H54 (cell line): ENCODE results near the gene RPL10A.

ENCODE experiments used
- DNase-seq: peaks from one replicate; pipeline ENCODE4 v3.0.0; 2011; ENCODE audit warnings: low spot score, mixed read lengths; ENCODE audit not compliant: insufficient read length
- FAIRE-seq: peaks from 3 replicates; lab custom pipeline; 2011; peaks lifted over from hg19 to GRCh38; lab: Jason Lieb, UNC
- POLR2A ChIP-seq: IDR thresholded peaks from 2 replicates; pipeline ENCODE4 v1.6.1; 2011; ENCODE audit warnings: low read depth, mild to moderate bottlenecking, low read length

The RPL10A gene

DNA sequence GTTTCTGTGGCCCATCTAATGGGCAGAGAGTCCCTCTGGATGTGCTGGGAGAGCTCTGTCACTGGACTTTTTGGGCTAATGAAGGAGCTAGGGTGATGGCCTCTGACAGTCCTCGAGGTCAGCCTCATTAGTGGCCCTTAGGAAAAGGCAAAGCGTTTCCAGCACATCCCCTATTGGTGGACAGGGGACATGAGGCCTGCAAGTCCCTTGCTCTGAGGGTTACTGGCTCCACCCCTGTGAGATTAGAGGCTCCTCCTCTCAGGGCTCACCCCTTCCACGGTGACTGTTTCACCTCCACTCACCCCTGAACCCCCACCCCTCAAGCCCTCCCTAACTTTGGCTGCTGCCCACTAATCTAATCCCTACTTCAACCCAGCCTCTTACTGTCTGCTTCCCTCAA is 28.9 kb upstream of the RPL10A start:
- no peak for TF ChIP-seq POLR2A
- no peak for FAIRE-seq
- no peak for DNase-seq

DNA sequence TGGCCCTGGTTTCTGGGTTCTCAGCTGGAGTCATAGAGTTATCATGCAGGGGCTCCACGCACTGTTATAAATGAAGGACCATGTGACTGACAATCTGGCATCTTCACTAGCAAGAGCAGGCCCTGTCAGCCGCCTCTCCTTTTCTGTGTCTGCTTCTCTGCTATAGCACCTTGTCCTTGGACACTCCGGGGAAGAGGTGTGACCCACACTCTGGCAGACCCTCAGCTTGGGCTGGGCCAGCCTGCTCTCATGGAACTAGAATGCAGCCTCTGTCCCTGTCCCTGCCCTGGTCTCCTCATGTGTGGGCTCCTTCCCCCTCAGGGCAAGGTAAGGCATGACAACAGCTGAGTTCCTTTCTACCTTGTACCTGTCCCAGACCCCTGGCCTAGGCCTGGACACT is 27.0 kb upstream of the RPL10A start:
- no peak for DNase-seq
- no peak for FAIRE-seq
- no peak for TF ChIP-seq POLR2A

DNA sequence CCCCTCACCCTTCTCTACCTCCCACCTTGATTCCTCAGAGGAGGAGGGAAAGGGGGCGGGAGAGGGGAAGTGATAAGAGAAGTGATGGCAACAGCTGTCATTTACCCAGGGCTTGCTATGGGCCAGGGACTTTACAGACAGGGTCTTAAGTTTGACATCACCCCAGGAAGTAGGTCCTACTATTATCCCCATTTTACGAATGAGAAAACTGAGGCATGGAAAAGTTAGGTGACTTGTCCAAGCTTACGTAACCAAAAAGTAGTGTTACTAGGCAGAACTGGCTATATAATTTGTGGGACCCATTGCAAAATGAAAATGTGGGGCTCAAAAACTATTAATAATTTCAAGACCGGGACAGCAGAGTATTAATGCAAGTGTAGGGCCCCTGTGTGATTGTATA is 26.6 kb upstream of the RPL10A start:
- TF ChIP-seq POLR2A, result no peak
- FAIRE-seq (no peak), DNase-seq (no peak)

DNA sequence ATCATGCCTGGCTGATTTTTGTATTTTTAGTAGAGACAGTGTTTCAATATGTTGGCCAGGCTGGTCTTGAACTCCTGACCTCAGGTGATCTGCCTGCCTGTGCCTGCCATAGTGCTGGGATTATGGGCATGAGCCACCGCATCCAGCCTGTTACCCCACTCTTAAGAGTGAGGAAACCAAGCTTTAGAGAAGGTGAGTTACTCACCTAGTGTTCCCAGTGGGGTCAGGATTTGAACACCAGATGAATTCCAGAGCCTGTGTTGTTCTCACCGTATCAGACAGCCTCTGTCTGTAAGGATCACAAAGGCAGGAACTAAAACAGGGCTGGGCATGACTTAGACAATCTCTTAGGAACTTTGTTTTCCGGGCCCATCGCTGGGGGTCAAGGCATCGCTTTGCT is 25.5 kb upstream of the RPL10A start:
- no peak for TF ChIP-seq POLR2A
- DNase-seq (no peak), FAIRE-seq (no peak)

DNA sequence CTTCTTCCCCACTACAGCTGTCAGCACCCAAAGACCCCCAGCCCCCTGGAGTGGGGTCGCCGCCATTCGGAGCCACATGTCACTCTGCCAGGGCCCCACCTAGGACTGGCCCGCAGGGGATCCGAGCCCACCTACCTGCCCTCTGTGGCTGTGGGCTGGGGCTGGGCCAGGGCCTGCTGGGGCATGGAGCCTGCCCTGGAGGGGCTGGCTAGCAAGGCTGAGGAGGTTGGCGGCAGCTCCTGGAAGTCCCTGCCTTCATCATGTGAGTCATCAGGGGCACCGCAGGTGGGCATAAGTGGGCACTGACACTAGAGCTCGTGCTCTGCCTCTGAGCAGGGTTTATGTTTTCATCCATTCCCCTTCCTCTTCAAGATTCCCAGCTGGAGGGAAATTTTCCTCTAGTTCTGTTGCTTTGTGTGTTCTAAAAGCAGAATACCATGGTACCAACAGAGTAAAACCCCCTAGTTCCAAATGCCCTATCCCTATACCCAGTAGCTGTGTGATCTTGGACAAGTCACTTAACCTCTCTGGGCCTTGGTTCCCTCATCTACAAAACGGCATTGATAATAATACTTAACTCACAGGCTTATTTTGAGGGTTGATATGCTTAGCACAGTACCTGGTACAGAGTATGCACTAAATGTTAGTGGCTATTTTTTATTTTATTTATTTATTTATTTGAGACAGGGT is 24.7 kb upstream of the RPL10A start:
- DNase-seq (peak; percentile 72), FAIRE-seq (peak; percentile 60)
- TF ChIP-seq POLR2A, result no peak

DNA sequence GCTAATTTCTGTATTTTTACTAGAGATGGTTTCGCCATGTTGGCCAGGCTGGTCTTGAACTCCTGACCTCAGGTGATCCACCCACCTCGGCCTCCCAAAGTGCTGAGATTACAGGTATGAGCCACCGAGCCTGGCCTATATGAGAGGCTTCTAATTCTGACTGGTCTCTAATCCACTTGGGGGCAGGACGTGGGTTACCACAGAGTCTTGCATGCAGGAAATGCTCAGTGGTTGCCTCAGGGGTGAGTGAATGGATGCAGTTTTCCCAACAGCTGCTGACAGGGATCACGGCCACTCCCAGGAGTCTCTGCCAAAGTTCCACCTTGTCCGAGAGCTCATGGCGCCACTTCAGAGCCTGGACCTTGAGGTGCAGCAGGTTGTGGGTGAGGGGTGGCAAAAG is 22.5 kb upstream of the RPL10A start:
- no peak for FAIRE-seq

DNA sequence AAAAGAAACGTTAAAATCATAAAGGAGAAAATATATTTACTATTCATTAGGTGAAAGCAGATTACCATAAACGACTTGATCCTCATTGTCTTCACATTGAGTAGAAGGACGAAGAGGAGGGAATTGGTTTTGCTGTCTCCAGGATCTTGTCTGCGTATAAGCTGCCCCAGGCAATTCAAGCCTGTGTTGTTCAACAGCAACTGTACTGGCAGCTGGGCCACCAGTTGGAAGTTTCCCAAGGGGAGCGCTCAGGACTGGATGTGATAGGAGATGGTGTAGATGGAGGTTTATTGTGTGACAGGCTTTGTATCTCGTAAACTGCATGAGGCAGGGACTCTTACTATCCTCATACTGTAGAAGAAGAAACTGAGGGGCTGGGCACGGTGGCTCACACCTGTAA is 20.0 kb upstream of the RPL10A start:
- no peak for TF ChIP-seq POLR2A
- no peak for DNase-seq
- no peak for FAIRE-seq

More for the DNA sequence above, 22.5 kb upstream of the RPL10A start:
- DNase-seq, result no peak
- TF ChIP-seq POLR2A, result no peak

DNA sequence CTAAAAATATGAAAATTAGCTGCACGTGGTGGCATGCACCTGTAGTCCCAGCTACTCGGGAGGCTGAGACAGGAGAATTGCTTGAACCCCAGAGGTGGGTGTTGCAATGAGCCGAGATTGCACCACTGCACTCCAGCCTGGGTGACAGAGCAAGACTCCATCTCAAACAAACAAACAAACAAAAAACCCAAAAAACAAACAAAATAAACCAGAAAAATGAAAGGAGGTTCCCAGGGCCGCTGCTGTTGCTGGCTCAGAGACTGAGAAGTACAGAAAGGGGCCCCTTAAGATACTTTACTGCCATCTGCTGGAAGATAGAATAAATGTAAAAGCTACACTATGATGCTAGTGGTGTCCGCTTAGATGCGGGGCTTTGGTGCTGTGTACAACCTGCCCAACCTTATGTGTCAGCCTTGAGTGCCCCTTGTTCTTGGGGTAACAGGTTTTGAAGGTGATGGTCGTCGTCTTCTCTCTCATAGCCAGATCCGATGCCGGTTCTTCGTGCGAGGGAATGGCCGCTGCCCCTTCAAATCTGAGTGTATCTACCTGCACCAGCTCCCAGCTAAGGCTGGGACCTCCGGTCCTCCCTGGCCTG is 18.8 kb upstream of the RPL10A start:
- FAIRE-seq (peak; percentile 58), DNase-seq (peak; percentile 72)
- TF ChIP-seq POLR2A, result no peak

DNA sequence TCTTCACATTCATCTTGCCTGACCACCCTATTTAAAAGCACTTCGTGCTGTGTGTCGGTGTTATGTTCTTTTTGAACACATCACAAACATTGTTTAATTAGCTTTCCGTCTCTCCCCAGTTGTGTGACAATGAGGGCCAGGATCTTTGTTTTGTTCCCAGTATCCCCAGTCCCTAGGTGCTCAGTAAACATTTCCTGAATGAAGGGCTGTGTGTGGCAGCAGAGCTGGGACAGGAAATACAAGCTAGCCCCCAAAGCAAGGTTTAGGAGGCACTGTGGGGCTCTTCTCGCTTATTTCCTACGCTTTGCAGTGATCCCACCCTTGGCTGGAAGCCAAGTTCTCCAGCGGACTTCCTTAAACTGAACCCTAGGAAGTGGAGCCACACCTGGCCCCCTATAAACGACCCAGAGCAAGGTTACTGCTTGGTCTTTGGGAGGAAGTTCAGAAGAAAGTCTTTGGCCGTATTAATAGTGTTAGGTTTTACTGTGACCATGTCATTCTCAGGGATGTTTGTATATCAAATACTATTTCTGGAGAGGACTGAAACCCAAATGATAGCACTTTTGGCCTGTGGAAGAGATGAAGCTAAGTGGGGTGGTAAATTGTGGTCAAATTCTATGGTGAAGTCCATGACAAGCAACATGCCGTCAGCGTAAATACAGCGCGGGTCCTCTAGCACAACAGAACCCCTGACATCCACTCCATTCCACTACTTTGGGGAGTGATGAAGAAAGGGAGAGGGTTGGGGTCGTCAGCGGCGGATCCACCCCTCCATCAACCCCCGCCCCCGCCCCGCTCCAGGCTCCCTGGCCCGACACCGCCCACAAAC is 16.6 kb upstream of the RPL10A start:
- no peak for FAIRE-seq
- DNase-seq, result no peak
- TF ChIP-seq POLR2A, result no peak

DNA sequence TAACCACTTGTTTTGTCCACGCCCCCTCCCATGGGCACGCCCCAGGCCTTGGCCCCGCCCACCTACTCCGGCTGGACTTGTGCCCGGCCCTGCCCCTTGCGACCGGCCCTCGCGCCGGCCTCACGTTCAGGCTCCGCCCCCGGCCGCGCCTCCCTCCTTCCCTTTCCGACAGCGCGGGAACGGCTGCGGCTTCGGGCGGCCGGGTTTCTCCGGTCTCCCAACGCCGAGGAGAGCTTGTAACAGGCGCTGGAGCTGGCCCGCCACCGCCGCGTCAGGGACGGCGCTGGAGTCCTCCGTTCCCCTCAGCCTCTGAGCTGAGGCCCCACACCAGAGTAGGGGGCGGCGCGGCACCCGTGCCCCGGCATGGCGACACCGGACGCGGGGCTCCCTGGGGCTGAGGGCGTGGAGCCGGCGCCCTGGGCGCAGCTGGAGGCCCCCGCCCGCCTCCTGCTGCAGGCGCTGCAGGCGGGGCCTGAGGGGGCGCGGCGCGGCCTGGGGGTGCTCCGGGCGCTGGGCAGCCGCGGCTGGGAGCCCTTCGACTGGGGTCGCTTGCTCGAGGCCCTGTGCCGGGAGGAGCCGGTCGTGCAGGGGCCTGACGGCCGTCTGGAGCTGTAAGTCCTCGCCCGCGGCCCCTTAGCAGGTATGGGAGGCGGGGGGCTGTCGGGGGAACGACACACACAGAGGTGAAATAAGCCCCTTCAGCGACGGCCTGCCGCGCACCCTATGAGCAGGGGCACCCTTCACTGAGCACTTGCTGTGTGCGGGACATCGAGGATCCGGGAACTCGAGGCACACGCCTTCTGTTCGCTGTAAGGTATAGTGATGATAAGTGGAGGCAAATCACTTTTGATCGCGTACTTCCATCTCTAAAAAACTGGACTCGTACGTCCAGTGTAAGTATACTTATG is 15.8 kb upstream of the RPL10A start, which contains the start of gene FANCE:
Gene FANCE, plus strand, starts transcription at position 156 of the 908 bp plus-strand sequence. Its CDS starts 208 bp downstream, at position 364.
- DNase-seq (peak; percentile 82), FAIRE-seq (no peak)
- peak; percentile 39; the same call in 1 of the 2 replicates for TF ChIP-seq POLR2A

DNA sequence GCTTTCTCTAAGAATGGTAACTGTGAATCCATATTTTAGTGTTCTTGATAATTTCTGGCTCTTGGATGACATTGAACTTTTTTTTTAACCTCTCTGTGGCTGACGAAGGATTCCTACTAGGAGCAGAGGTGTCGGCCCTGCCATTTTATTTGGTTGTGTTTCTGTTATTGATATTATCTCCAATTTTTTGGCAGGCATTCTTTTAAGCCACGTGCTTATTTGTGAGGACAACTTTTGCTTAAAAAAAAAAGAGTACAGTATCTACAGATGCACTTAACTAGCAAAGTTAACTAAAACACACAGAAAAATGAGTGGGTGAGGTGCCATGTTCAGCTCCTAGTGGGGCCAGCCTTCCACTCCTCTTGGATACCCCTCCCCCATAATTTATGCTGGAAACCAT is 15.0 kb upstream of the RPL10A start:
- FAIRE-seq (no peak), DNase-seq (no peak)
- TF ChIP-seq POLR2A, result no peak

DNA sequence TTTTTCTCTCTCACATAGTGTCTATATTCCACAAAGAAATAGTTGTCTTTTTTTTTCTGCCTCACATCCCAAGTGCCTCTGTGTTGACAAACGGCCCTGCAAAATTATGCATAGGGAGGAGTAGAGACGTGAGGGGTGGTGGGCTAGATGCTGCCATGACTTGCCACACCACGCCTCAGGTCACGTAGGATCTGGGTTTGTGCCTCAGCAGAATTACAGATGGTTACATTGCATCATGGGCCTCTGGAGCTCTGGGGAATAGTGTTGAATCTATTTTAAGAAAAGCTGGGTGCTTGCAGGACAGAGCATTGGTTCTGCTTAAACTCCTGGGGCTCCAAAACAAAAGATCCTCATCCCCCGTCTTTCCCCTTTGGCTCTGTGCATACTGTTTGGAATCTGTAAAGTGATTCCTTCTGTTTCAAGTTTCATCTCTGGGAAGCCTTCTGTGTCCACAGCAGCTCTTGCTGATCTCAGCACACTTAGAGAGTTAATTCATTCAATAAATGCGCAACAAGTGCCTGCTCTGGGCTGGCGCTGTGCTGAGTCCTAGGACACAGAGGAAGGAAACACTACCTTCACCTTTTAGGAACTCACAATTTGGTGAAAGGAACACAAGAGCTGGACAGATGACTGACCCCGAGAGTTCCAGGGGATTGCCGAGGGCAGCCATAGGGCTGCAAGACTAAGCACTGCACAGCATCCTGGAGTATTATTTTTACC is 13.7 kb upstream of the RPL10A start:
- DNase-seq (no peak), FAIRE-seq (no peak)
- TF ChIP-seq POLR2A, result no peak

DNA sequence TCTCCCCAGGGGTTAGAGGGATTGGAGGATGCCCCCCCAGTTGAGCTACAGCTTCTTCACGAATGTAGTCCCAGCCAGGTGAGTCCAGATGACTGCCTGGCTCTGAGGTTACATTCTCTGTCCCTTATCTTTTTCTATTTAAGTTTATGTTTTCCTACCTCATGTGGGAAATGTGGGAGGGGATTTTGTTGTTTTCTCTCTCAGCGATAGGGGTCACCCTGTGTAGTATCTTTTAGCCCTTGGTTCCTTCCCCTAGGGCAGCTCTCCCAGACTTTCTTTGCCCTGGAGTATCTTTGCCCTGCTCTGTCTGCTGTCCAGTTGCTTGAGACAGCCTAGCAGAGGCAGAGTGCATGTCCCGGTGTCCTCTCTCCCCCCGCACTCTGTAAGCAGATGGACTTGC is 10.3 kb upstream of the RPL10A start:
- FAIRE-seq (no peak), DNase-seq (no peak)
- TF ChIP-seq POLR2A, result no peak
